ENCODE data around the gene NDUFC2.

Gene NDUFC2

GRCh38 chr11:78025378-78025777 lies 54.3 kb downstream of the NDUFC2 start:
- no peak for DNase-seq

- DNase-seq = no peak
Measured at GRCh38 chr11:78023426-78023825, 56.2 kb downstream of the NDUFC2 start.

- no peak for DNase-seq
Measured at GRCh38 chr11:78022397-78023396, 57.0 kb downstream of the NDUFC2 start, which contains the start of gene KCTD14. Gene KCTD14, minus strand, starts transcription at chr11:78023276. Its CDS starts 27 bp downstream, at chr11:78023249.

GRCh38 chr11:78021611-78022010 lies 58.1 kb downstream of the NDUFC2 start:
- no peak for DNase-seq

- no peak for DNase-seq
Measured at GRCh38 chr11:78020246-78020645, 59.4 kb downstream of the NDUFC2 start.

- no peak for DNase-seq
Measured at GRCh38 chr11:78019808-78020207, 59.9 kb downstream of the NDUFC2 start.
